H1 (cell line): ENCODE results near the gene CCDC38.

Experiments used
- CBX5 ChIP-seq: fragments of 300-800, 300-1000 bp; sonication (generic); IDR thresholded peaks from 2 replicates; pipeline ENCODE4 v1.7.1; 2016; ENCODE audit warnings: antibody characterized with exemption, low read length, low read depth
- CTBP2 ChIP-seq: IDR thresholded peaks from 2 replicates; pipeline ENCODE4 v1.7.0; 2011; ENCODE audit warnings: borderline replicate concordance, mild to moderate bottlenecking, moderate library complexity, mixed read lengths, low read length; ENCODE audit not compliant: insufficient read depth, insufficient read length
- CTCF ChIP-seq, 3 experiments: IDR thresholded peaks; 1 replicate in 2 of 3; 2 replicates in 1 of 3; pipeline versions ENCODE4 v1.5.1 to v1.6.1; 2011; ENCODE audit warnings: low read length in 3 of 3, mild to moderate bottlenecking in 3 of 3, inconsistent platforms in 2 of 3, low read depth in 1 of 3, moderate library complexity in 1 of 3; ENCODE audit not compliant: insufficient read depth in 1 of 3; ENCODE audit errors: control extremely low read depth in 1 of 3
- GTF2F1 ChIP-seq: IDR thresholded peaks from 2 replicates; pipeline ENCODE4 v1.6.1; 2012; ENCODE audit warnings: low read depth, low read length, improper control_type of control experiment, borderline replicate concordance
- JUND ChIP-seq: IDR thresholded peaks from 2 replicates; pipeline ENCODE4 v1.6.1; 2011; ENCODE audit warnings: mild to moderate bottlenecking, improper control_type of control experiment, low read length
- MAX ChIP-seq: IDR thresholded peaks from 2 replicates; pipeline ENCODE4 v1.6.1; 2012; ENCODE audit warnings: inconsistent platforms
- POU5F1 ChIP-seq: IDR thresholded peaks from 2 replicates; pipeline ENCODE4 v1.6.1; 2011; ENCODE audit warnings: low read depth, mild to moderate bottlenecking, low read length, moderate library complexity
- RAD21 ChIP-seq, 2 experiments: IDR thresholded peaks in 1 of 2; conservative IDR thresholded peaks in 1 of 2; 2 replicates each; pipeline ENCODE4 v1.6.1; 2011; ENCODE audit warnings: low read depth in 2 of 2, low read length in 2 of 2, improper control_type of control experiment in 1 of 2, inconsistent platforms in 1 of 2, mild to moderate bottlenecking in 1 of 2, moderate library complexity in 1 of 2
- SUZ12 ChIP-seq: fragments of 200-600 bp; sonication (generic); IDR thresholded peaks from 2 replicates; pipeline ENCODE4 v1.6.1; 2012; ENCODE audit warnings: mild to moderate bottlenecking, inconsistent platforms, low read length, moderate library complexity, mixed read lengths

- TF ChIP-seq MAX = no peak
- TF ChIP-seq RAD21 (IDR thresholded peaks at IDR 0.05 in 1 of 2, conservative IDR thresholded peaks at IDR 0.05 in 1 of 2; ENCODE audit: low read depth in 2 of 2, low read length in 2 of 2) = no peak
- no peak for TF ChIP-seq CTCF (IDR thresholded peaks at IDR 0.05; ENCODE audit: control extremely low read depth in 1 of 3, insufficient read depth in 1 of 3, low read depth in 1 of 3, low read length in 3 of 3)
- no peak for TF ChIP-seq GTF2F1
- TF ChIP-seq CBX5 = no peak
- no peak for TF ChIP-seq POU5F1
- TF ChIP-seq JUND = no peak
- no peak for TF ChIP-seq SUZ12
- TF ChIP-seq CTBP2 = no peak
Measured at GRCh38 chr12:95974358-95974757, 31.9 kb upstream of the CCDC38 start.
